Measurements from ENCODE around the gene GAS2L2.

DNA sequence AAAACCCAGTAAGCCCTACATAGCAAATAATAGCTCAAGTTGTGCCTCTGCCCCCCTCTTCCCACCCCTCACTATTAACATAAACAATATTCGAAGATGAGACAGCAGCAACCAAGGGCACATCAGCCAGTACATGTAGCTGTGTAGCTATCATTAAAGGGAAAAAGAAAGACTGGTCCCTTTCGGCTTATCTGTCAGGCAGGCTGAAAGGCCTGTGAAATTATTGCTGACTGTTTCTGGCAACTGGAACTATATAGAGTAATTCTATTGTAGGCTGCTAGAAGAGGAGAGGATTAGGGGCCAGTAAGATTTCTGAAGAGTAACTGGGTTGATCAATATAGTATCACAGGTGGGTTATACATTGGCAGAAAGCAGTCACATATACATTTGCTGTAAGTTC, 58.1 kb downstream of the GAS2L2 start:
- TF ChIP-seq CTCF (IDR thresholded peaks at IDR 0.05) (no peak), POLR2AphosphoS5 (IDR thresholded peaks at IDR 0.05; ENCODE audit: insufficient read depth in 1 of 2, low read depth in 1 of 2) (no peak)

Measured in vagina (tissue), 2 donors.